Measurements from ENCODE around the gene MAN1A1. TPM values are rescaled to one million over a fixed set of nuclear protein-coding genes. Genes with fewer than 3 reads are reported as not detected.

The MAN1A1 gene
- polyA plus RNA-seq, 2 of the 4 experiments (the other 2 are of a cell fraction), result 0.05 TPM; not detected in 1

- Histone ChIP-seq H3K27ac (no peak overlapping the region), H3K4me1 (no peaks in the 10 kb centered on the region), H3K4me3 (no peak overlapping the region), H3K4me2 (no peak overlapping the region), H3K9me3 (no peaks in the 10 kb centered on the region)
- ChIA-PET CTCF (interaction anchor here (1.4 kb wide), 1 partner anchor 36 kb away, joined by 3 read pairs; no protein-coding TSS in a partner anchor), POLR2A (no interaction called here)
- TF ChIP-seq JUN (IDR thresholded peaks at IDR 0.05), result no peak
- TF ChIP-seq MAFK (IDR thresholded peaks at IDR 0.05; ENCODE audit: partially characterized antibody), result no peak
- no peak for TF ChIP-seq ZNF302 (CRISPR knock-in tag; IDR thresholded peaks at IDR 0.05)
- no peak for TF ChIP-seq BHLHE40 (IDR thresholded peaks at IDR 0.05; ENCODE audit: low read depth, low read length)
- no peak for TF ChIP-seq MAZ (IDR thresholded peaks at IDR 0.05; ENCODE audit: borderline replicate concordance, low read depth, low read length)
- TF ChIP-seq KDM1A (IDR thresholded peaks at IDR 0.05; ENCODE audit: low read depth), result no peak
- TF ChIP-seq RARB (CRISPR knock-in tag; IDR thresholded peaks at IDR 0.05), result no peak
- no peak for TF ChIP-seq HEYL (CRISPR knock-in tag; IDR thresholded peaks at IDR 0.05)
- no peak for TF ChIP-seq E2F6 (IDR thresholded peaks at IDR 0.05; ENCODE audit: borderline replicate concordance, low read depth)
- no peak for TF ChIP-seq RAD21 (conservative IDR thresholded peaks at IDR 0.05 in 1 of 2, IDR thresholded peaks at IDR 0.05 in 1 of 2)
- no peak for TF ChIP-seq ZFP36 (IDR thresholded peaks at IDR 0.05; ENCODE audit: borderline replicate concordance, partially characterized antibody)
- TF ChIP-seq HOXB13 (CRISPR knock-in tag; IDR thresholded peaks at IDR 0.05; ENCODE audit: low read depth), result no peak
- TF ChIP-seq CEBPB (IDR thresholded peaks at IDR 0.05), result no peak
- TF ChIP-seq CBX8 (IDR thresholded peaks at IDR 0.05), result no peak
- TF ChIP-seq TFCP2L1 (CRISPR knock-in tag; IDR thresholded peaks at IDR 0.05), result no peak
- no peak for TF ChIP-seq NR3C1 (IDR thresholded peaks at IDR 0.05)
- no peak for TF ChIP-seq ZSCAN20 (CRISPR knock-in tag; IDR thresholded peaks at IDR 0.05)
- no peak for TF ChIP-seq KDM5A (IDR thresholded peaks at IDR 0.05)
- no peak for TF ChIP-seq TP53 (CRISPR knock-in tag; IDR thresholded peaks at IDR 0.05)
- DNase-seq (ENCODE audit: low read depth in 1 of 2, low spot score in 1 of 2), result no peak
- FAIRE-seq, result no peak
- WGBS (ENCODE audit: missing lambda C conversion rate), result 23% methylated on average over 5 of the region's 5 CpGs
- ATAC-seq, result no peak
Observed at GRCh38 chr6:119184008-119184648, 165.4 kb downstream of the MAN1A1 start.

GRCh38 chr6:119183457-119183856 lies 166.1 kb downstream of the MAN1A1 start:
- DNase-seq (ENCODE audit: low read depth in 1 of 2, low spot score in 1 of 2) (no peak), FAIRE-seq (no peak), ATAC-seq (no peak)
- CTCF ChIA-PET, result interaction anchor here (1.4 kb wide), 1 partner anchor 35 kb away, joined by 3 read pairs; no protein-coding TSS in a partner anchor
- no peak for TF ChIP-seq GATA3 (IDR thresholded peaks at IDR 0.05; ENCODE audit: borderline replicate concordance)
- WGBS (ENCODE audit: missing lambda C conversion rate), result 50% methylated on average over 1 of the region's 1 CpG
- Histone ChIP-seq H3K4me2 (no peak overlapping the region), H3K27ac (no peak overlapping the region), H3K9me3 (no peaks in the 10 kb centered on the region), H3K4me3 (no peak overlapping the region), H3K4me1 (no peaks in the 10 kb centered on the region)
- POLR2A ChIA-PET, result no interaction called here

- TF ChIP-seq HEYL (CRISPR knock-in tag; IDR thresholded peaks at IDR 0.05) (no peak), ZSCAN20 (CRISPR knock-in tag; IDR thresholded peaks at IDR 0.05) (no peak), MAX (IDR thresholded peaks at IDR 0.05) (no peak), ATOH8 (CRISPR knock-in tag; IDR thresholded peaks at IDR 0.05; ENCODE audit: low read depth) (no peak)
- WGBS (ENCODE audit: missing lambda C conversion rate), result 6% methylated on average over 2 of the region's 2 CpGs
- no peaks in the 10 kb centered on the region for H3K9me3 ChIP-seq
- no peak overlapping the region for H3K27ac ChIP-seq
- no peaks in the 10 kb centered on the region for H3K4me1 ChIP-seq
- FAIRE-seq, result no peak
- ChIA-PET POLR2A (no interaction called here), CTCF (no interaction called here)
- no peak overlapping the region for H3K4me2 ChIP-seq
- ATAC-seq, result no peak
- no peak for DNase-seq (ENCODE audit: low read depth in 1 of 2, low spot score in 1 of 2)
- no peak overlapping the region for H3K4me3 ChIP-seq
Observed at GRCh38 chr6:119182875-119183274, 166.7 kb downstream of the MAN1A1 start.
